HepG2 (cell line): Measurements from ENCODE around the gene HILPDA. TPM values are rescaled to one million over a fixed set of nuclear protein-coding genes. Genes with fewer than 3 reads are reported as not detected.

ENCODE experiments used
- HDAC6 ChIP-seq: fragments of 200-600 bp; sonication (generic); IDR thresholded peaks from 2 replicates; pipeline ENCODE4 v1.7.0; 2017; ENCODE audit warnings: mild to moderate bottlenecking, antibody characterized with exemption, low read length, low read depth
- HHEX ChIP-seq: IDR thresholded peaks from 2 replicates; pipeline ENCODE4 v1.6.1; 2016; ENCODE audit warnings: control low read depth
- HOXD1 ChIP-seq: sonication (generic); formaldehyde crosslinking; IDR thresholded peaks from 2 replicates; pipeline ENCODE4 v1.5.0; 2020; ENCODE audit warnings: missing genetic modification reagents
- SMC3 ChIP-seq: IDR thresholded peaks from 2 replicates; pipeline ENCODE4 v1.6.1; 2011; ENCODE audit warnings: low read length, improper control_type of control experiment
- ZEB1 ChIP-seq: IDR thresholded peaks from 2 replicates; pipeline ENCODE4 v1.6.1; 2012; ENCODE audit warnings: mild to moderate bottlenecking, low read depth, inconsistent platforms; ENCODE audit not compliant: insufficient replicate concordance
- ZFP36L2 ChIP-seq: sonication (generic); formaldehyde crosslinking; IDR thresholded peaks from 2 replicates; pipeline ENCODE4 v1.4.0; 2020; ENCODE audit warnings: missing genetic modification reagents
- ZKSCAN8 ChIP-seq: IDR thresholded peaks from 2 replicates; pipeline ENCODE4 v1.6.1; 2016; ENCODE audit warnings: borderline replicate concordance, missing genetic modification reagents, missing compliant biosample characterization
- ZNF546 ChIP-seq: sonication (generic); formaldehyde crosslinking; conservative IDR thresholded peaks from 2 replicates; pipeline ENCODE4 v1.8.1; 2023; ENCODE audit warnings: mild to moderate bottlenecking, missing genetic modification reagents
- ZNF660 ChIP-seq: sonication (generic); formaldehyde crosslinking; IDR thresholded peaks from 2 replicates; pipeline ENCODE4 v1.5.1; 2020; ENCODE audit warnings: mild to moderate bottlenecking, low read depth, missing genetic modification reagents, borderline replicate concordance
- ZNF83 ChIP-seq: sonication (generic); formaldehyde crosslinking; IDR thresholded peaks from 2 replicates; pipeline ENCODE4 v1.4.0; 2020; ENCODE audit warnings: missing genetic modification reagents, mild to moderate bottlenecking, borderline replicate concordance
- polyA plus RNA-seq, 8 experiments: library from polyadenylated mRNA; depleted of rRNA in 3 of 8; stranded (reverse) in 7 of 8; unstranded in 1 of 8; fragments of >200 nt; fragmentation: Illumina TruSeq in 4 of 8; extraction: Trizol in 4 of 8; gene quantifications; 2 replicates each; pipeline versions ENCODE4 v1.2.1 to v1.2.3, GENCODE V29; 2011 to 2016; ENCODE audit warnings: low read depth in 4 of 8, missing spikeins in 1 of 8, mixed read lengths in 1 of 8; ENCODE audit not compliant: insufficient read depth in 1 of 8
- total RNA-seq, 5 experiments: library from RNA; depleted of rRNA; stranded (reverse); fragments of >200 nt; fragmentation: Illumina TruSeq; extraction: Trizol; gene quantifications; 2 replicates each; pipeline ENCODE4 v1.2.3, GENCODE V29; 2016; ENCODE audit warnings: low read depth in 1 of 5
- TF ChIP-seq, protein P1 (sequence below): sonication (generic); formaldehyde crosslinking; IDR thresholded peaks from 2 replicates; pipeline ENCODE4 v1.5.0; 2020; ENCODE audit warnings: mild to moderate bottlenecking, missing genetic modification reagents
- TF ChIP-seq, protein P2 (sequence below): sonication (generic); formaldehyde crosslinking; IDR thresholded peaks from 2 replicates; pipeline ENCODE4 v1.5.1; 2020; ENCODE audit warnings: missing genetic modification reagents, mild to moderate bottlenecking, borderline replicate concordance
- TF ChIP-seq, protein P3 (sequence below): sonication (generic); formaldehyde crosslinking; IDR thresholded peaks from 2 replicates; pipeline ENCODE4 v1.4.0; 2020; ENCODE audit warnings: mild to moderate bottlenecking, missing genetic modification reagents
- TF ChIP-seq, protein P4 (sequence below): sonication (generic); formaldehyde crosslinking; IDR thresholded peaks from 2 replicates; pipeline ENCODE4 v1.4.0; 2020; ENCODE audit warnings: missing genetic modification reagents

HILPDA gene
- total and polyA plus RNA-seq, 2 of the 13 experiments (the other 11 are each of a cell fraction or from before 2014, with no cell fraction given): 11.1 to 44.0 TPM

DNA sequence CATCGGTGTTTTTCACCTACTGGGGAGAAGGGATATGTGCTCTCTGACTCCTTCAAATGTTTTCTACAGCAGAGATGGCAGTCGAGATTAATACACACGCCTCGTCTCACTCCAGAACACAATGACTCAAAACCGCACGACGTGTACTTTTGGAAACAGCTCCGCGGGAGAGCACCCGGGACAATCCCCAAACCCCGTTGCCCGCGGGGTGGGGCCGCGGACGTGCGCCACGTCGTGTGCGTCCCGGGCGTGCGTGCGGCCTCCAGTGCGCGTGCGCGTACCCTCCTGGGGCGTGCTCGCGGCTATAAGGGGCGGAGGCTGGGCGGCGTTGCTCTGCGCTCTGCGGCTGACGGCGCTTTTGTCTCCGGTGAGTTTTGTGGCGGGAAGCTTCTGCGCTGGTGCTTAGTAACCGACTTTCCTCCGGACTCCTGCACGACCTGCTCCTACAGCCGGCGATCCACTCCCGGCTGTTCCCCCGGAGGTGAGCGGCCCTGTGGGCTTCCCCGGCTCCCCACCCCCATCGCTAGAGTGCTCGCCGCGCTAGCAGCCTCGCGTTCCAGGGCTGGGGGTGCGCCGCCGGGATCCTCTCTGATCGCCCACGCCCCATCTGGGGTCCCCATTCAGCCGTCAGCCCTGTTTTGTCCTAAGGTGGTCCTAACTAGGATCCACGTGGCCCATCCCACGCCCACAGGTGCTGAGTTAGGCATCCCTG, at the start of gene HILPDA (continued):
- TF ChIP-seq ZNF83 (CRISPR knock-in tag) (peak; percentile 86; the same call in 1 of the 2 replicates), ZNF660 (CRISPR knock-in tag) (no peak), ZNF546 (CRISPR knock-in tag) (no peak; the same call in none of the 2 replicates), ZFP36L2 (CRISPR knock-in tag) (no peak), HDAC6 (no peak), ZKSCAN8 (CRISPR knock-in tag) (no peak; the same call in 1 of the 2 replicates), HHEX (CRISPR knock-in tag) (no peak), HOXD1 (no peak; the same call in 1 of the 2 replicates), ZEB1 (no peak), SMC3 (no peak)
- TF ChIP-seq, protein P1, sequence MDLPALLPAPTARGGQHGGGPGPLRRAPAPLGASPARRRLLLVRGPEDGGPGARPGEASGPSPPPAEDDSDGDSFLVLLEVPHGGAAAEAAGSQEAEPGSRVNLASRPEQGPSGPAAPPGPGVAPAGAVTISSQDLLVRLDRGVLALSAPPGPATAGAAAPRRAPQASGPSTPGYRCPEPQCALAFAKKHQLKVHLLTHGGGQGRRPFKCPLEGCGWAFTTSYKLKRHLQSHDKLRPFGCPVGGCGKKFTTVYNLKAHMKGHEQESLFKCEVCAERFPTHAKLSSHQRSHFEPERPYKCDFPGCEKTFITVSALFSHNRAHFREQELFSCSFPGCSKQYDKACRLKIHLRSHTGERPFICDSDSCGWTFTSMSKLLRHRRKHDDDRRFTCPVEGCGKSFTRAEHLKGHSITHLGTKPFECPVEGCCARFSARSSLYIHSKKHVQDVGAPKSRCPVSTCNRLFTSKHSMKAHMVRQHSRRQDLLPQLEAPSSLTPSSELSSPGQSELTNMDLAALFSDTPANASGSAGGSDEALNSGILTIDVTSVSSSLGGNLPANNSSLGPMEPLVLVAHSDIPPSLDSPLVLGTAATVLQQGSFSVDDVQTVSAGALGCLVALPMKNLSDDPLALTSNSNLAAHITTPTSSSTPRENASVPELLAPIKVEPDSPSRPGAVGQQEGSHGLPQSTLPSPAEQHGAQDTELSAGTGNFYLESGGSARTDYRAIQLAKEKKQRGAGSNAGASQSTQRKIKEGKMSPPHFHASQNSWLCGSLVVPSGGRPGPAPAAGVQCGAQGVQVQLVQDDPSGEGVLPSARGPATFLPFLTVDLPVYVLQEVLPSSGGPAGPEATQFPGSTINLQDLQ: peak; percentile 81; the same call in 1 of the 2 replicates
- TF ChIP-seq, protein P2, sequence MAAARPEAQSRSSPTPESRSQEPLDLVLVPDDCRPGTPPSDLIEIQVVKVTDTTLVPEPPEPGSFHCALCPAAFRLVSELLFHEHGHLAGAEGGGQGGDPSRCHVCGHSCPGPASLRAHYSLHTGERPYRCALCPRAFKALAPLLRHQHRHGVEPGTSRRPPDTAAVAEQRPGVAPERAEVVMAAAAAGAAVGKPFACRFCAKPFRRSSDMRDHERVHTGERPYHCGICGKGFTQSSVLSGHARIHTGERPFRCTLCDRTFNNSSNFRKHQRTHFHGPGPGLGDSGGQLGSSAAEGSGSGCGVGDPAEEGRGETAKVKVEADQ (CRISPR knock-in tag): peak; percentile 61; the same call in 1 of the 2 replicates
- TF ChIP-seq, protein P3, sequence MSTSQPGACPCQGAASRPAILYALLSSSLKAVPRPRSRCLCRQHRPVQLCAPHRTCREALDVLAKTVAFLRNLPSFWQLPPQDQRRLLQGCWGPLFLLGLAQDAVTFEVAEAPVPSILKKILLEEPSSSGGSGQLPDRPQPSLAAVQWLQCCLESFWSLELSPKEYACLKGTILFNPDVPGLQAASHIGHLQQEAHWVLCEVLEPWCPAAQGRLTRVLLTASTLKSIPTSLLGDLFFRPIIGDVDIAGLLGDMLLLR (CRISPR knock-in tag): 0 out of 2 replicates have a peak, but pooled peaks have one; percentile 57
- TF ChIP-seq, protein P4, sequence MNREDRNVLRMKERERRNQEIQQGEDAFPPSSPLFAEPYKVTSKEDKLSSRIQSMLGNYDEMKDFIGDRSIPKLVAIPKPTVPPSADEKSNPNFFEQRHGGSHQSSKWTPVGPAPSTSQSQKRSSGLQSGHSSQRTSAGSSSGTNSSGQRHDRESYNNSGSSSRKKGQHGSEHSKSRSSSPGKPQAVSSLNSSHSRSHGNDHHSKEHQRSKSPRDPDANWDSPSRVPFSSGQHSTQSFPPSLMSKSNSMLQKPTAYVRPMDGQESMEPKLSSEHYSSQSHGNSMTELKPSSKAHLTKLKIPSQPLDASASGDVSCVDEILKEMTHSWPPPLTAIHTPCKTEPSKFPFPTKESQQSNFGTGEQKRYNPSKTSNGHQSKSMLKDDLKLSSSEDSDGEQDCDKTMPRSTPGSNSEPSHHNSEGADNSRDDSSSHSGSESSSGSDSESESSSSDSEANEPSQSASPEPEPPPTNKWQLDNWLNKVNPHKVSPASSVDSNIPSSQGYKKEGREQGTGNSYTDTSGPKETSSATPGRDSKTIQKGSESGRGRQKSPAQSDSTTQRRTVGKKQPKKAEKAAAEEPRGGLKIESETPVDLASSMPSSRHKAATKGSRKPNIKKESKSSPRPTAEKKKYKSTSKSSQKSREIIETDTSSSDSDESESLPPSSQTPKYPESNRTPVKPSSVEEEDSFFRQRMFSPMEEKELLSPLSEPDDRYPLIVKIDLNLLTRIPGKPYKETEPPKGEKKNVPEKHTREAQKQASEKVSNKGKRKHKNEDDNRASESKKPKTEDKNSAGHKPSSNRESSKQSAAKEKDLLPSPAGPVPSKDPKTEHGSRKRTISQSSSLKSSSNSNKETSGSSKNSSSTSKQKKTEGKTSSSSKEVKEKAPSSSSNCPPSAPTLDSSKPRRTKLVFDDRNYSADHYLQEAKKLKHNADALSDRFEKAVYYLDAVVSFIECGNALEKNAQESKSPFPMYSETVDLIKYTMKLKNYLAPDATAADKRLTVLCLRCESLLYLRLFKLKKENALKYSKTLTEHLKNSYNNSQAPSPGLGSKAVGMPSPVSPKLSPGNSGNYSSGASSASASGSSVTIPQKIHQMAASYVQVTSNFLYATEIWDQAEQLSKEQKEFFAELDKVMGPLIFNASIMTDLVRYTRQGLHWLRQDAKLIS (CRISPR knock-in tag): no peak
